ENCODE measurements around the gene FAAP100.

DNA sequence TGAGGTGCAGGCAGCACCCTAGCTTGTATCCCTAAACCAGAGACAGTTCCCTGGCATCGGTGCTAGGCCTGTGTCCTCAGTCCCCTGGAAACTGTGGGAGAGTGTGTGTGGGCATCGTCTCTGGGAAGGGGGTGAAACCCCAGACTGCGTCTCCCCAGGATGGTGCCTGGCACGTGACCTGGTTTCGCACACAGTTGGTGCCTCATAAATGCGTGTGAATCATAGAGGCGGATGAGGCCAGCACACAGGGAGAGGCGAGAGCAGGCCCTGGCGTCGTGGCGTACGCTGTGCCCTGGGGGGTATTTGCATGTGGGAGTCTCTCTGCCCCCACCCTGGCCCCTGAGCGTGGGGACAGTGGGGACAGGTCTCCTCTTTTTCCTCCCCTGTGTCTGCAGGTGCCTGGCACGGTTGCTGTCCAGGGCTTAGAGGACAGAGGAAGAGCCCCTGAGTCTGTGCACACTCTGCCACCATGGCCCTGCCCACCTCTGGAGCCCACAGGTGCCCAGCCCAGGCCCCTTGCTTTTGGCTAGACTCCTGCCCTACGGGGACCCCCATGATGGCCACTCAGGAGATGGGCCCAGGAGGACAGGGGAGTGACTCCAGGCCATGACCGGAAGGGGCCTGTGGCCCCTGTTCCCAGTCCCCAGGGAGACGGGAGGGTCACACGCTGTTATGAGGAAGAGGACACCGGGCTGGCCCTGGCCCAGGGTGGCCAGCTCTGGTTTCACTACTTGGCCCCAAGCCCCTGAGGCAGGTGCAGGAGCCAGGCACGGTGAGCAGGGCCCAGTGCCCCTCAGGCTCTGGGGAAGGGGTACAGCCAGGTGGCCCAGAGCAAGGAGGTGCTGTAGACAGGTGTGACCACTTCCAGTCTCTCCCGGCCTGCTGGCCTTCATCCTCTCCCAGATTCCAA lies 25.2 kb downstream of the FAAP100 start:
- TF ChIP-seq CTCF (IDR thresholded peaks at IDR 0.05) (no peak), MYBL2 (CRISPR knock-in tag; IDR thresholded peaks at IDR 0.05) (no peak), ATF6 (CRISPR knock-in tag; IDR thresholded peaks at IDR 0.05) (no peak), JAZF1 (CRISPR knock-in tag; IDR thresholded peaks at IDR 0.05) (no peak), E2F5 (CRISPR knock-in tag; IDR thresholded peaks at IDR 0.05) (no peak)
- TF ChIP-seq, protein P1, sequence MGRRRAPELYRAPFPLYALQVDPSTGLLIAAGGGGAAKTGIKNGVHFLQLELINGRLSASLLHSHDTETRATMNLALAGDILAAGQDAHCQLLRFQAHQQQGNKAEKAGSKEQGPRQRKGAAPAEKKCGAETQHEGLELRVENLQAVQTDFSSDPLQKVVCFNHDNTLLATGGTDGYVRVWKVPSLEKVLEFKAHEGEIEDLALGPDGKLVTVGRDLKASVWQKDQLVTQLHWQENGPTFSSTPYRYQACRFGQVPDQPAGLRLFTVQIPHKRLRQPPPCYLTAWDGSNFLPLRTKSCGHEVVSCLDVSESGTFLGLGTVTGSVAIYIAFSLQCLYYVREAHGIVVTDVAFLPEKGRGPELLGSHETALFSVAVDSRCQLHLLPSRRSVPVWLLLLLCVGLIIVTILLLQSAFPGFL (CRISPR knock-in tag; IDR thresholded peaks at IDR 0.05; ENCODE audit: borderline replicate concordance), result no peak
- TF ChIP-seq, protein P2, sequence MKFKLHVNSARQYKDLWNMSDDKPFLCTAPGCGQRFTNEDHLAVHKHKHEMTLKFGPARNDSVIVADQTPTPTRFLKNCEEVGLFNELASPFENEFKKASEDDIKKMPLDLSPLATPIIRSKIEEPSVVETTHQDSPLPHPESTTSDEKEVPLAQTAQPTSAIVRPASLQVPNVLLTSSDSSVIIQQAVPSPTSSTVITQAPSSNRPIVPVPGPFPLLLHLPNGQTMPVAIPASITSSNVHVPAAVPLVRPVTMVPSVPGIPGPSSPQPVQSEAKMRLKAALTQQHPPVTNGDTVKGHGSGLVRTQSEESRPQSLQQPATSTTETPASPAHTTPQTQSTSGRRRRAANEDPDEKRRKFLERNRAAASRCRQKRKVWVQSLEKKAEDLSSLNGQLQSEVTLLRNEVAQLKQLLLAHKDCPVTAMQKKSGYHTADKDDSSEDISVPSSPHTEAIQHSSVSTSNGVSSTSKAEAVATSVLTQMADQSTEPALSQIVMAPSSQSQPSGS (CRISPR knock-in tag; IDR thresholded peaks at IDR 0.05; ENCODE audit: borderline replicate concordance, low read depth), result no peak
